Measurements from ENCODE around the gene CPT1A.

The CPT1A gene

DNA sequence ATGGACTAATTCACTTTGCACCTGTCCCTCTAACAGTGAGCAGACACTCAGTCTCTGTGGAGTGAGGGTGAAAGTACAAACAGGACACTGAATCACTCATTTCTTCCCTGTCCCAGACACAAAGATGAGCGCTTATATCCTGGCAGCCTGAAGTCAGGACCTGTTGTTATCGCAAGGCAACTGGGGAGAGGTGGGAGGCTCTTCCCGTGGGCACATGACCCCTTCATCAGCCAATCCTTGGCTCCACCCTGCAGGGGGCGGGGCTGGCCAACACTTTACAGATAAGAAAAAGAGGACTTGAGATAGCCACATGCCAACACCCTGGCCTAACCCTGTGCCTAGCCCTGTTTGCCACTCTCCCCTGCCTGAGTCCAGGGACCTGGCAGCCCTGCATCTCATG is 60.9 kb downstream of the CPT1A start:
- no peaks in the 10 kb centered on the region for H3K9me3 ChIP-seq (ENCODE audit: insufficient read depth, low read length)
- no peak overlapping the region for H3K9ac ChIP-seq (ENCODE audit: low read length)
- H3K4me2 ChIP-seq (ENCODE audit: low read depth, low read length, poor library complexity, severe bottlenecking): no peak overlapping the region
- H3K9me2 ChIP-seq (replicated peaks; ENCODE audit: insufficient read depth, low read length): no peaks in the 10 kb centered on the region
- no peaks in the 10 kb centered on the region for H3K27me3 ChIP-seq (ENCODE audit: low read length)
- H2AFZ ChIP-seq (ENCODE audit: low read depth, low read length, severe bottlenecking): no peak overlapping the region
- TF ChIP-seq, protein P1, sequence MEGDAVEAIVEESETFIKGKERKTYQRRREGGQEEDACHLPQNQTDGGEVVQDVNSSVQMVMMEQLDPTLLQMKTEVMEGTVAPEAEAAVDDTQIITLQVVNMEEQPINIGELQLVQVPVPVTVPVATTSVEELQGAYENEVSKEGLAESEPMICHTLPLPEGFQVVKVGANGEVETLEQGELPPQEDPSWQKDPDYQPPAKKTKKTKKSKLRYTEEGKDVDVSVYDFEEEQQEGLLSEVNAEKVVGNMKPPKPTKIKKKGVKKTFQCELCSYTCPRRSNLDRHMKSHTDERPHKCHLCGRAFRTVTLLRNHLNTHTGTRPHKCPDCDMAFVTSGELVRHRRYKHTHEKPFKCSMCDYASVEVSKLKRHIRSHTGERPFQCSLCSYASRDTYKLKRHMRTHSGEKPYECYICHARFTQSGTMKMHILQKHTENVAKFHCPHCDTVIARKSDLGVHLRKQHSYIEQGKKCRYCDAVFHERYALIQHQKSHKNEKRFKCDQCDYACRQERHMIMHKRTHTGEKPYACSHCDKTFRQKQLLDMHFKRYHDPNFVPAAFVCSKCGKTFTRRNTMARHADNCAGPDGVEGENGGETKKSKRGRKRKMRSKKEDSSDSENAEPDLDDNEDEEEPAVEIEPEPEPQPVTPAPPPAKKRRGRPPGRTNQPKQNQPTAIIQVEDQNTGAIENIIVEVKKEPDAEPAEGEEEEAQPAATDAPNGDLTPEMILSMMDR (IDR thresholded peaks at IDR 0.05; ENCODE audit: insufficient read depth, low read length, poor library complexity, severe bottlenecking): no peak
- TF ChIP-seq EZH2phosphoT487 (conservative IDR thresholded peaks at IDR 0.05; ENCODE audit: low read length): no peak
- no peaks in the 10 kb centered on the region for H4K20me1 ChIP-seq (ENCODE audit: low read depth, low read length)
- no peaks in the 10 kb centered on the region for H3K79me2 ChIP-seq (ENCODE audit: insufficient read depth, low read length)
- H3F3A ChIP-seq (ENCODE audit: insufficient read depth): no peaks in the 10 kb centered on the region
- no peaks in the 10 kb centered on the region for H3K36me3 ChIP-seq (ENCODE audit: low read length)
- no peak overlapping the region for H3K27ac ChIP-seq (ENCODE audit: low read depth, low read length)
- no peak overlapping the region for H3K4me3 ChIP-seq (ENCODE audit: insufficient read depth, low read length, poor library complexity, severe bottlenecking)

- H3K36me3 ChIP-seq (ENCODE audit: low read length): no peaks in the 10 kb centered on the region
These were observed 63.5 kb downstream of the CPT1A start for GRCh38 chr11:68778205-68778604.

GRCh38 chr11:68776442-68777235 is 65.1 kb downstream of the CPT1A start:
- Histone ChIP-seq H3K9me2 (replicated peaks; ENCODE audit: insufficient read depth, low read length) (no peaks in the 10 kb centered on the region), H3K36me3 (ENCODE audit: low read length) (no peaks in the 10 kb centered on the region), H3K4me2 (ENCODE audit: low read depth, low read length, poor library complexity, severe bottlenecking) (no peak overlapping the region), H3K4me3 (ENCODE audit: insufficient read depth, low read length, poor library complexity, severe bottlenecking) (no peak overlapping the region), H3K79me2 (ENCODE audit: insufficient read depth, low read length) (no peaks in the 10 kb centered on the region), H3K27ac (ENCODE audit: low read depth, low read length) (no peak overlapping the region), H3F3A (ENCODE audit: insufficient read depth) (no peaks in the 10 kb centered on the region), H3K9me3 (ENCODE audit: insufficient read depth, low read length) (no peaks in the 10 kb centered on the region), H3K9ac (ENCODE audit: low read length) (no peak overlapping the region), H4K20me1 (ENCODE audit: low read depth, low read length) (no peaks in the 10 kb centered on the region), H3K27me3 (ENCODE audit: low read length) (no peaks in the 10 kb centered on the region), H2AFZ (ENCODE audit: low read depth, low read length, severe bottlenecking) (no peak overlapping the region)
- TF ChIP-seq EZH2phosphoT487 (conservative IDR thresholded peaks at IDR 0.05; ENCODE audit: low read length): no peak
- TF ChIP-seq, protein P1 (IDR thresholded peaks at IDR 0.05; ENCODE audit: insufficient read depth, low read length, poor library complexity, severe bottlenecking): no peak

More at GRCh38 chr11:68778205-68778604, 63.5 kb downstream of the CPT1A start:
- H3K4me3 ChIP-seq (ENCODE audit: insufficient read depth, low read length, poor library complexity, severe bottlenecking): no peak overlapping the region
- no peak for TF ChIP-seq EZH2phosphoT487 (conservative IDR thresholded peaks at IDR 0.05; ENCODE audit: low read length)
- TF ChIP-seq, protein P1 (IDR thresholded peaks at IDR 0.05; ENCODE audit: insufficient read depth, low read length, poor library complexity, severe bottlenecking): no peak
- no peaks in the 10 kb centered on the region for H3F3A ChIP-seq (ENCODE audit: insufficient read depth)
- H3K9ac ChIP-seq (ENCODE audit: low read length): no peak overlapping the region
- no peak overlapping the region for H3K27ac ChIP-seq (ENCODE audit: low read depth, low read length)
- no peaks in the 10 kb centered on the region for H3K9me2 ChIP-seq (replicated peaks; ENCODE audit: insufficient read depth, low read length)
- no peak overlapping the region for H2AFZ ChIP-seq (ENCODE audit: low read depth, low read length, severe bottlenecking)
- no peaks in the 10 kb centered on the region for H3K27me3 ChIP-seq (ENCODE audit: low read length)
- no peaks in the 10 kb centered on the region for H3K9me3 ChIP-seq (ENCODE audit: insufficient read depth, low read length)
- H4K20me1 ChIP-seq (ENCODE audit: low read depth, low read length): no peaks in the 10 kb centered on the region
- H3K79me2 ChIP-seq (ENCODE audit: insufficient read depth, low read length): no peaks in the 10 kb centered on the region
- no peak overlapping the region for H3K4me2 ChIP-seq (ENCODE audit: low read depth, low read length, poor library complexity, severe bottlenecking)
